ENCODE results near the gene TOR1AIP2. TPM values are rescaled to one million over a fixed set of nuclear protein-coding genes. Genes with fewer than 3 reads are reported as not detected.

TOR1AIP2 gene
- 10 to 100 TPM; 27.8 to 36.0 (median 31.6) TPM for polyA plus RNA-seq (ENCODE audit: insufficient read length in 4 of 4)

DNA sequence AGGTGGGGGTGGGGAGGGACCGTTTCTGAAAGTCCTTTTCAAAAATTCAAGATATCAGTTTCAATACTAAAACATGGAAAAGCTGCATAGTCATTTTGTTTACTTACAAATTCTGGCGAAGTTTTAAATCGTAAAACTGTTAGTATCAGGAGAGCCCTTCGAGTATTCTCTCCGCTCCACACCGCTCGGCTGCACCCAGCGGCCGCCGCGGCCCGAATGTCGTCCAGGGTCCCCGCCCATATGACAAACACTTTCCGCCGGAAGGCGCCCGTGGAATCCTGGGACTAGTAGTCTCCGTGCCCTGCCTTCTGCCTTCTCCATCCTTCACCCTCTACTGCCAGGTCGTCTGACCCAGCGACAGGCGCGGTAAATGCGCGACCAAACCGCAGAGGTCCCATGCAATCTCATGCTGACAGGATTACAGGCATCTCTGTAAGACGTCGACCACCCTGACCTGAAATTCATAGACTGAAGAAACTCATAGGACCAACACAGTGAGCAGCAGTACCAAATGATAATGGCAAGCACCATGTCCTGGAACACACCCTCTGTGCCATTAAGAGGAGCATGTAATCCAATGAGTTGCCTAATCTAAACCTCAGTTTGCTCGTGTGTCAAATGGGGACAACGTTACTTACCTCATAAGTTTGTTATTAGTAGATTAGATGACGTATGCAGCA, at the start of gene TOR1AIP2:
TOR1AIP2 (minus strand) TSS at position 218 of the 680 bp plus-strand sequence. CDS start 25,138 bp downstream, outside the sequence.
- peak in 3 of 4 donors; percentile 70 to 80 (median 78) for DNase-seq (ENCODE audit: low read depth in 4 of 4, low spot score in 3 of 4)

DNA sequence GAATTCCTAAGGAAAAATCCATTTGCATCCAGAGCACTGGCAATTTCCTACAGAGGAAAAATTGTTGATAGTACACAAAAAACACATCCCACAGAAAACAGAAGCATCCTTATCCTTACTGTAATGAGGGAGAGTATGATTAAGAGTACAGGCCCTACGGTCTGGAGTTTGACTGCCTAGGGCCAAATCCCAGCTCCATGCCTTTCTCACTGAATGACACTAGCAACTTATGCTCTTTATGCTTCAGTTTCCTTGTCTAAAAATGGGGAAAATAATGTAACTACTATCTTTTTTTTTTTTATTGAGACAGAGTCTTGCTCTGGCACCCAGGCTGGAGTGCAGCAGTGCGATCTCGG, 49.2 kb upstream of the TOR1AIP2 start:
- no peak for DNase-seq (ENCODE audit: low read depth in 4 of 4, low spot score in 3 of 4)

DNA sequence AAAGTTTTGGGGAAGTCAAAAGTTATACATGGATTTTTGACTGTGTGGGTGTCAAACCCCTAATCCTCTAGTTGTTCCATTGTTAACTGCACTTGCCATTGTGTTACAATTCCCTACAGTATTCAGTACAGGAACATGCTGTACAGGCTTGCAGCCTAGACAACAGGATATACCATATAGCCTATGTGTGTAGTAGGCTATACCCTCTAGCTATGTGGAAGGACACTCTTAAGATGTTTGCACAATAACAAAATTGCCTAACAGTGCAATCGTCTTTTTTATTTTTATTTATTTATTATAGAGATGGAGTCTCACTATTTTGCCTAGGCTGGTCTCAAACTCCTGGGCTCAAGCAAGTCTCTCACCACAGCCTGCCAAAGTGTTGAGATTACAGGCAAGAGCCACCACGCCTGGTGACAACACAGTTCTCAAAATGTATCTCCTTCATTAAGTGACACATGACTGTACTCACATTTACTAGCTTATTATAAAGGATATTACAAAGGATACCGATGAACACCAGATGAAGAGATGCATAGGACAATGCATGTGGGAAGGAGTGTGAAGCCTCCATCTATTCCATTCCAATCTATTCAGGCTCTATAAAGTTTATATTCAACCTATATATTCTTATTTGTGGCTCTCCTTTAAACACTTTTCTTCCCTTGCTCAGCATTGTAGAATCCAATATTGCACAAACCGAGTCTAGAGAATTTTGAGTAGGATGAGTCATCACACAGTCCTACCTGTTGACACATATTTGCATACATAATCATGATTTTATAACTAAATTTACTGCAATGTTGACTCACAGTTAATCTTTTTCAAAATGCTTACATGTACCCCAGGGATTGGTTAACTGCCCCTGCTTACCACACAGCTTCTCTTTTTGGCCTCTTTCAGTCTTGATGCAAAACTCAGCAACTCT, 48.6 kb upstream of the TOR1AIP2 start:
- DNase-seq (ENCODE audit: low read depth in 4 of 4, low spot score in 3 of 4), result no peak

DNA sequence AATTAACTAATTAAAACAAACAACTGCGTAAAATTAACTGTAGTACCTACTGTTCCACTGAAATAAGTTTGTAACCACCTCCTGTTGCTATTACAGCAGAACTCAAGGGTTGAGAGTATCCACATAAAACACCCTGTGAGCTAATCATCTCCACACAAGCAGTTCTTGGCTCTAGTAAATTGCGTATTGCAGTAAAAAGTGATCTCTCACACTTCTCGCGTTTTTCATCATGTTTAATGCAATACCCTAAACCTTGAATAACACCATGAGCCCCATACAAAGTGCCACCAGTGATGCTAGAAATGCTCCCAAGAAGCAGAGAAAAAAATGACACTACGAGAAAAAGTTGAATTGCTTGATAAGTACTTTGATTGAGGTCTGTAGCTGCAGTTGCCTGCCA, 47.7 kb upstream of the TOR1AIP2 start:
- DNase-seq (ENCODE audit: low read depth in 4 of 4, low spot score in 3 of 4), result no peak

DNA sequence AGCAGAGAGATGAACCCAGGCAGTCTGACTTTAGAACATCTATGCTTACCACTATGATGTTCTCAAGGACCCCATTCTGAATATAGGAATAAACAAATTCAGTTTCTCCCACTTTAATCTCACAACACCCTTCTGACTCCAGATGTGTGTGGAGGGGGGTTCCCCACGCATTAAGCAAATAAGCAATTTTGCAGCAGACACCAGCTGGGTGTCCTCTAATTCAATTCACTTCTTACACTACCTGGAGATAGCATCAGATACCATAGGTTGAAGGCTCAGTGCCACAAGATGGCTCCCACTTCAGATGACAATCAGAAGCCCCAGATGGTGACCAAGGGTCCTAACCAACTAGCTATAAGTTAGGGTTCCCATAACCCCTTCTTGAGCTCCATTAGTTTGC, 46.7 kb upstream of the TOR1AIP2 start:
- no peak for DNase-seq (ENCODE audit: low read depth in 4 of 4, low spot score in 3 of 4)

DNA sequence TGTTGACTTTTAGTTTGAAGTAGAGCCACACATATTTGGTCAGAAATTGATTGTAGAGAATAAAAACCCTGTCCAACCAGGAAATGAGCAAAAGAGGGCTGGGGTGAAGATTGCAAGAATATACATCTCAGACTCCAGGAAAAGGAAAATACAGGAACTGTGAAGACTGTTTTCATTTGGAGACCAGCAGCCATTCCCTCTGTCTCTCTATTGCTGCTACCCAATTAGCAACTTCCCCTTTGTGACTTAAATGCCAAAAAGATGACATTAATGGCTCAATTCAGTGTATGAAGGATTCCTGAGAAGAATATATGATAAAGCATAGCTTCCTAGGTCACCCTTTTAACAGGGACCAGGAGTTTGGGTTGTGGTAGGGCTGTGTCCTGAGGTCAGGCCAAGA, 45.4 kb upstream of the TOR1AIP2 start:
- DNase-seq (ENCODE audit: low read depth in 4 of 4, low spot score in 3 of 4), result no peak

DNA sequence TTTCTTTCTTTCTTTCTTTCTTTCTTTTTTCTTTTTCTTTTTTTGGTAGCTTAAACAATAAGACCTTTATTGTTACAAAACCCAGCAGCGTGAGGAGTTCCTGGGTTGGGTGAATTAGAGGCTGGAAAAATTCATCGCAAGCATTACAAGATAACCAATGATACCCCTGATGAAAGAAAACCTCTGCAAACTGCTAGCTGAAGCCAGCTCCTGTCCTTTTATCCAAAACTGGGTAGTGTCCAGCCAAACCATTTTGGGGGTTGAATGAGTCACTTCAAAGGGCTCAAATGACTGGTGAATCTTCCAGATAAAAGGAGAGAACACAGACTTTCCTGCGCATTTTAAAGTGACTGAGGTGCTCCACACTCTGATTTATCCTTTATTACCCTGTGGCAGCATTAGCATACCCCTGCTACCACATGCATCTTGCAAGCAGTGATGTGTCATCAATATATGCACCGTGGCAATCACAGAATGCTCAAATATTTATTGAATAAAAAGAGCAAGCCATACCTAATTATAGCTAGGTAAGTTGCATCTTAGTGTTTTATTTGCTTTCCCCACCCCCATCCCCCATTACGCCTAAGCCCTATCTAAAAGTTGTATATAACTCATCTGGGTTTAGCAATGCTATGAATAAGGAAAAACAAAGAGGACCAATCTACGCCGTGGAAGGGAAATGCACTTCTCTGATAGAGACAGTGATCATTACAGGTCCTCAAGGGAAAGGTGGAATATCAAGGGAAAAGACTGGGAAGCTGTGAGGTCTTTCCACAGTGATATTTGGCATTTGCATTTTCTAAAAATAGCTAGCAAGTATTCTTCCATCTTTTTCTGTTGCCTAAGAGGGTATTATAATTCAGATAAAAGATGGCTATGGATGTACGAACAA, 44.6 kb upstream of the TOR1AIP2 start:
- DNase-seq (ENCODE audit: low read depth in 4 of 4, low spot score in 3 of 4), result no peak

DNA sequence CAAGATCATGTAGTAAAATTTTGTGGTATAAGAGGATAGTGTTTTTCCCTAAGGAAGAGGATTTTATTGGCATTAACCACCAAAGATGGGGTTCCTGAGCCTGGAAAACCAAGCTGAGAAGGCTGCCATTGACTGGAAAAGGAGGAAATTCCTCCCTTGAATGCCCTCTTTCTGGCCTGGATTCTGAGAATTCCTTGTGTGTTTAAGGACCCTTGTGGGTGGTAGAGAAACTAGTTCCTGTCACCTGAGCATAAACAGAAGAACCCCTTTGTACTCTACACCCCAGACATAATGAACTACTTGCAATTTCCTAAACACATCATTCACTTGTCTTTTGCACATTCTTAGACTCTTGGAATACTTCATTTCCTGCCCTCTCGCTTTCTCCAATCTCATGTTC, 43.9 kb upstream of the TOR1AIP2 start:
- DNase-seq (ENCODE audit: low read depth in 4 of 4, low spot score in 3 of 4), result no peak

DNA sequence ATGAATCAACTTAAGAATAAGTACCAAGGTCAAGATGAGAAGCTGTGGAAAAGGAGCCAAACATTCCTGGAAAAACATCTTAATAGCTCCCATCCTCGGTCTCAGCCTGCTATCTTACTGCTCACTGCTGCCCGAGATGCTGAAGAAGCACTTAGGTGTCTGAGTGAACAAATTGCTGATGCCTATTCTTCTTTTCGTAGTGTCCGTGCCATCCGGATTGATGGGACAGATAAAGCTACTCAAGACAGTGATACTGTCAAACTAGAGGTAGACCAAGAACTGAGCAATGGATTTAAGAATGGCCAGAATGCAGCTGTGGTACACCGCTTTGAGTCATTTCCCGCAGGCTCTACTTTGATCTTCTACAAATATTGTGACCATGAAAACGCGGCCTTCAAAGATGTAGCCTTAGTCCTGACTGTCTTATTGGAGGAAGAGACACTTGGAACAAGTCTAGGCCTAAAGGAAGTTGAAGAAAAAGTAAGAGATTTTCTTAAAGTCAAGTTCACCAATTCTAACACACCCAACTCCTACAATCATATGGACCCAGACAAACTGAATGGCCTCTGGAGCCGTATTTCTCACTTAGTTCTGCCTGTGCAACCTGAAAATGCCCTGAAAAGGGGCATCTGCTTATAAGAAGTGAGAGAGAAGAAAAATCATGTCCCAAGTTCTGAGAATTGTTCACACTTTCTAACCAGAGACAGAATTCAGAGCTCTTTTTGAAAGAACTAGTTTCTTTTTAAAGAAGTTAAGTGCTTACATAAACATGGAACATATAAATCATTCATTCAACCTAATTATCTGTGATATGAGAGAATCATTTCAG, 40.2 kb upstream of the TOR1AIP2 start:
- no peak for DNase-seq (ENCODE audit: low read depth in 4 of 4, low spot score in 3 of 4)

DNA sequence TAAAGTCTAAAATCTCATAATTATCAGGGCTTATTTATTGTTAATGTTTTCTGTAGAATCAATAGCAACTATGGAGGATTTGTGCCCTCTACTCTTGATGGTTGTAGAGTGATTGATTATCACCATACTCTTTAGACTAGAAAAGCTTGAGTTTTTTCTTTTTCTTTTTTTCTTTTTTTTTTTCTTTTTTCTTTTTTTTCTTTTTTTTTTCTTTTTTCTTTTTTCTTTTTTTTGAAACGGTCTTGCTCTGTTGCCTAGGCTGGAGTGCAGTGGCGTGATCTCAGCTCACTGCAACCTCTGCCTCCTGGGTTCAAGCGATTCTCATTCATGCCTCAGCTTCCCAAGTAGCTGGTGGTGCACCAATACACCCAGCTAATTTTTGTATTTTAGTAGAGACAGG, 34.2 kb upstream of the TOR1AIP2 start:
- no peak for DNase-seq (ENCODE audit: low read depth in 4 of 4, low spot score in 3 of 4)

DNA sequence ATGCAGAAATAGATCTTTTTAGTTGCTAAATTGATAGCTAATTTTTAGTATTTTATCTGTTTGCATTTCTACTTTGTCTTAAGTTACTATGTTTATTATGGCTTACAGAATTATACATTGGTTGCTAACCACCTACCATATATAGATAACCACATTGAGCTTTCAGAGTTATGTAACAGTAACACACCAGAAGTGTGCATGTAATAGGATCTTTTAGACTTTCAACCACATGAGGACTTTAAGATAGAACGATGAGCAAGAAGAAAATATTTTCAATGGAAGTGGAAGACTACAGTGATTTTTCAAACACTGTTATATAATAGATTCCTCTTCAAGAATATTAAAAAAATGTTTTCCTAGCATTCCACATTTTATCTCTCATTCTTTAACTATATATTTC, 33.3 kb upstream of the TOR1AIP2 start:
- no peak for DNase-seq (ENCODE audit: low read depth in 4 of 4, low spot score in 3 of 4)

DNA sequence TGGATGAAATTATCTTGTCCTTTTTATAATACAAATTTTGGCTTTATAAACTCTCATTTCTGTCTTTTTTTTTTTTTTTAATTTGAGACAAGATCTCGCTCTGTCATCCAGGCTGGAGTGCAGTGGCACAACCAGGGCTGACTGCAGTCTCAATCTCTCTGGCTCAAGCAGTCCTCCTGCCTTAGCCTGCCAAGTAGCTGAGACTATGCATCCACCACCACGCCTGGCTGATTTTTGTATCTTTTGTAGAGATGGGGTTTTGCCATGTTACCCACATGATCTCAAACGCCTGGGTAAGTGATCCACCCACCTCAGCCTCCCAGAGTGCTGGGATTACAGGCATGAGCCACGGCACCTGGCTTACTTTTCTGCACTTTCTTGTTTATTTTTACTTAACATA, 12.0 kb upstream of the TOR1AIP2 start:
- no peak for DNase-seq (ENCODE audit: low read depth in 4 of 4, low spot score in 3 of 4)

DNA sequence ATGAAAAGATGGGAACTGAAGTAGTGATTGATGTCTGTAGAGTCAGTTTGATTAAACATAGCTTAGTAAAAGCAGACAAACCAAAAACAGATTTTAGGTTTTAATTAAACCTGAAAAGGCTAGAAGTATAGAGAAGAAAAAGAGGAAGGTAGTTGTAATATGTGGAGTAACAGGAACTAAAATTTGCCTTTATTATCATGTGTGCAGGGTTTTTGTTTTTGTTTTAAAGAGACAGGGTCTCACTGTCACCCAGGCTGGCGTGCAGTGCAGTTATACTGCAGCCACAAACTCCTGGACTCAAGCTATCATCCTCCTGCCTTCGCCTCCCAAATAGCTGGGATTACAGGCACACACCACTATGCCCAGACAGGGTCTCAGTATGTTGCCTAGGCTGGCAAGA, 10.5 kb upstream of the TOR1AIP2 start:
- no peak for DNase-seq (ENCODE audit: low read depth in 4 of 4, low spot score in 3 of 4)

DNA sequence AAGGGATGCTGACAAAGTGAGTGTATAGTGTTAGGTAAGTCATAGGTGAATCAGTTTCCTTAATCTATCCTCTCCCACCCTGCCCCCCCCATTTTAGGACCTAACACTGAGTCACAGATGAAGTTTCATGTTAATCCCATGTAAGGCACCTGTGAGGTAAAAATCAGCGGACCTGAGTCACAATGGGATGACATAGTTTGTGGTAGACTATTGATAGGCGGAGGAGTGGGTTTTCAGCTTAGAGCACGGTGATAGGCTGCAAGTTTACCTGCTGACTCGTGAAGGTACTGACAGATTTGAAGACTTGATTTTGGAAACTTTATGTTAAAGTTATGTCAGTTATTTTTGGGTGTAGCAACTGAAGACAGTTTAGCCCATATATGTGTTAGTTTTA, 6.1 kb upstream of the TOR1AIP2 start:
- DNase-seq (ENCODE audit: low read depth in 4 of 4, low spot score in 3 of 4), result no peak

DNA sequence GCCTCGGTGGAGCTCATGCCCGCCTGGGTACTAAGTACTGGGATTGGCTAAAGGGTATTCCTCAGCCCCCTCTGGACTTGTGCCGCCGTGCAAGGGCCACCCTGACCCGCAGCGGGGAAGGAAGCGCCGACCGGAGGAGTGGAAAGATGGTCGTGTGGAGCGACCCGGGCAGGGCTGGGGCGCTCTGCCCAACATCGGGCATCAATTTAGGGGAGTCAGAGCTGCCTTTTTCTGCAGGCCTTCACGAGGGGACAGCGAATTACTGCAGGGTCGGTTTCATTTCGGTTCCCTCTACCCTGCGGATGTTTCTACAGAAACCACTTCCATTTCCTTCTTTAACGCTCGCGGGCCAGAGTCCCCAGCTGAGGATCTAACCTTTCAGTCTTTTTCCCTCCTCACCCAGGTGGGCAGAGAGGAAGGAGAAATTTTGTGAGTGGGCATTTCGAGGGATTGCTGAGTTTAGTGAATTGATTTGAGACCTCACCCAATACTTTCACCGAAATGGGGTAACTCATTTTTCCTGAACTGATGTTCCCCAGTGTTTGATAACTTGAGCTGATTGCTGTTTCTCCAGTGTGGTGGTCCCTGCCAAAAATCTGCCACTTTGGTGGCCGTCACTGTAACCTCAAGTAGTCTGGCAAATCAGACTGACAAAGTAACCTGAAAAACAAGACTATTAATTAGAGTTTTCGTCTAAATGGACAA, 5.6 kb upstream of the TOR1AIP2 start:
- DNase-seq (ENCODE audit: low read depth in 4 of 4, low spot score in 3 of 4), result peak in 1 of 4 donors; percentile 63

DNA sequence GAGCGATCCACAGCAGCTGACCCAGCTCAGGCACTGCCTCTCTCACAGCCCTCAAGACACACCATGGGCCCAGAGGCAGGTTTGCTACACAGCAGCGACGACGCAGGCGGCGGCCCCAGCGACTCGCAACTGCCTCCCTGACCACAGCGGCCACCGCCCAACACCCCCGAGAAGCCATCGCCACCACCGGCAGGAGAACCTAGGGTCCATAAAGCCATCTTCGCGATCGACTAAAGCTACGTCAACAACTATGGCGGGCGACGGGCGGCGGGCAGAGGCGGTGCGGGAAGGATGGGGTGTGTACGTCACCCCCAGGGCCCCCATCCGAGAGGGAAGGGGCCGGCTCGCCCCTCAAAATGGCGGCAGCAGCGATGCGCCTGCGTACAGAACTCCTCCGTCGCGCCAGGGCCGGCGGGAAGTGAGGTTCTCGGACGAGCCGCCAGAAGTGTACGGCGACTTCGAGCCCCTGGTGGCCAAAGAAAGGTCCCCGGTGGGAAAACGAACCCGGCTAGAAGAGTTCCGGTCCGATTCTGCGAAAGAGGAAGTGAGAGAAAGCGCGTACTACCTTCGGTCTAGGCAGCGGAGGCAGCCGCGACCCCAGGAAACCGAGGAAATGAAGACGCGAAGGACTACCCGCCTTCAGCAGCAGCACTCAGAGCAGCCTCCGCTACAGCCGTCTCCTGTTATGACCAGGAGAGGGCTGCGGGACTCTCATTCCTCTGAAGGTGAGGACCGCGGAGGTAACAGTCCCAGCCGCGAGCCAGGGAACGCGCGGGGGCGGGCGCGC, 4.8 kb upstream of the TOR1AIP2 start, which contains the start of gene TOR1AIP1:
TOR1AIP1 (plus strand) TSS at position 33 of the 787 bp plus-strand sequence; CDS start at position 251, 218 bp downstream.
- DNase-seq (ENCODE audit: low read depth in 4 of 4, low spot score in 3 of 4), result peak; percentile 92 to 97 (median 96)

DNA sequence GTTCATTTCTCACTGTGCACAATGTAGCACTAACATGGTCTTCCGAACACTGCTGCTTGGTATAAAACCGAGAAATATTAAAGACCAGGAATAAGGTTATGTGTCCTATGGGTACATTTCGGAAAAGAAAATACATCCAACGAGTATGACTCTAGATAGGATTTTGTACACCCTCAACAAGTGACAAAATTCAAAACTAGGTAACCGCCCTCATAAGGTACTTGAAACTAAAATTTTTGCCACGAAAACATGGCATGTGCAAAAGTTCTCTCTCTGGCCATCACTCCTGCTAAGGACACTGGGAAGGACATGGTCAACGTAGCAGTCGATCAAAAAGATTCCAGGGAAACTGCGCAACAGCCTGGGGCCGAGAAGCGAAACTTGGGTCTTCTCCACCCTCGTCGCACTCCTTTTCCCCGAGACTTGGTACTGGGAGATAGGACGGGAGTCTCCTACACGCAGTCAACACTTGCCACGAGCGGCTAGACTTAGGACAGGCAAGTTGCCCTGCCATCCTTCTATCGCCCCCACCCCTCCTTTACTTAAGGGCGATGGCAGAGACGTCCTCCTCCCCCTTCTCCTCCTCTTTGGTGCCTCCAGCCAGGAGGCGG, 4.1 kb upstream of the TOR1AIP2 start:
- DNase-seq (ENCODE audit: low read depth in 4 of 4, low spot score in 3 of 4), result peak; percentile 79 to 91 (median 80)

DNA sequence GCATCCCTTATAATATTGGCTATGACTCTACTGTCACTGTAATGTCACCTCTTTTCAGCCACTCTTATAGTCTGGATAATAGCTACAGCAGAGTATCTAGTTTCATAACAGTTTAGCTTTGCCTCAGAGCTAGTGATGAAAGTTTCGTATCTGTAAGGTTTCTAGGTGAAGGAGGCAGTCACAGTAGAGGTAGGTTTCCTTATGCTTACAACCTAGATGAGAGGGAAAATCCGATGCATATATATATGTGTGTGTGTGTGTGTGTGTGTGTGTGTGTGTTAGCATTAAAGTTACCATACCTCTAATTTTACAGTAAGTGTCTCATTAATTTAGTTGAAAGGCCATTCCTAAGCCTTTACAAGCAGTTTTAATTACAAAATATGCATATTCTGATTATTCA, 2.2 kb upstream of the TOR1AIP2 start:
- DNase-seq (ENCODE audit: low read depth in 4 of 4, low spot score in 3 of 4), result no peak
